ENCODE measurements around the gene R3HDM4.
"Not testable (repeated sequence)": the region's sequence is repeated elsewhere in the genome, so short reads cannot be mapped to it uniquely, and the experiment has no call there.

R3HDM4 gene

DNA sequence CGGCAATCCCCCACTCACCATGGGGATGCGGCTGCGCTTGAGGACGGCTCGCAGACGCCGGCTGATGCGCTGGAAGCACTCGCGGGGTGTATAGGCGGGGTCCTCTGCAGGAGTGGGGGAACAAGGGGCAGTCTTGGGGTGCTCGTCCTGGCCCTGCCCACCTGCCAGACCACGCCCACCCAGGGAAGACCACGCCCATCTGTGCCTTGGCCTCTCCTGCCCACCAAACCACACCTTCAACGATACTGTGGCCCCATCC, 13.0 kb downstream of the R3HDM4 start:
- H3K9me3 ChIP-seq (ENCODE audit: control insufficient read depth, low read length), result no peaks in the 10 kb centered on the region
- no peak for DNase-seq
- peak overlapping the region; percentile 21 for H3K27ac ChIP-seq (ENCODE audit: insufficient read depth, low read length, poor library complexity, severe bottlenecking)
- H3K4me1 ChIP-seq (ENCODE audit: control insufficient read depth, insufficient read depth, low read length, poor library complexity, severe bottlenecking), result no peaks in the 10 kb centered on the region
- peaks cover 54% of the 10 kb centered on the region for H3K36me3 ChIP-seq (ENCODE audit: control insufficient read depth, insufficient read depth, low read length)
- no peak overlapping the region for H3K4me3 ChIP-seq (ENCODE audit: insufficient read depth, low read depth, low read length, poor library complexity, severe bottlenecking)
- H3K27me3 ChIP-seq (replicated peaks; ENCODE audit: control insufficient read depth, insufficient read depth, low read length, poor library complexity, severe bottlenecking), result no peaks in the 10 kb centered on the region

DNA sequence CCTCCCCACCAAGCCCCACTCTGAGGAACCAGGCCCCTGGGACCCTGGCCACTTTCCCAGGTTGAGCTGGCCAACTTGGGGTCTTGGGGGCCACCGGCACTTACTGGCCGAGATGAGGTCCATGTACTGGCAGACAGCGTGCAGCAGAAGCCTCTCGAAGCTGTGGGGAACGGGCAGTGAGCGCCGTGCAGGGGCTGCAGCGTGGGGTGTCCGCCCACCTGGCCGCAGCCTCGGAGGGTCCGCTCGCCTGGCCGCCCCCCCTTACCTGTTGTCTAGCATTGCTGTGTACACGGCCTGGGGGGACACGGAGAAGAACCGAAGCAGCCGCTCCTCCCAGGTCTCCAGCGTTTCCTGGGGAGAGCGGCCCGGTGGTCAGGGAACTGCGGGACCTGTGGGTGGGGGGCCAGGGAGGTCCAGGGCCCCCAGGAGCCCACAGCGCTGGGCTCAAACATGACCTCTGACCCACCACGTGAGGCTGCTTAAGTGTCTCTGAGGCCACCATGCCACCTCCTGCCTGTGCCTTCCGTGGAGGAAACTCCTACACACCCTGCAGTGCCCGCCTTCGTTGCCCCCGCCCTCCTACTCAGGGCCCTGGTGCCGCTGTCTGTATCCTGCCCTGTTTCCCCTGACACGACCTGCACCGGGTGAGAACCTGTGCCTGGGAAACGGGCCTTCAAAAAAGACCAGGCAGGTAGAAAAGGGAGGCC, 13.5 kb downstream of the R3HDM4 start:
- peak overlapping the region; percentile 21 for H3K27ac ChIP-seq (ENCODE audit: insufficient read depth, low read length, poor library complexity, severe bottlenecking)
- no peak for DNase-seq
- H3K27me3 ChIP-seq (replicated peaks; ENCODE audit: control insufficient read depth, insufficient read depth, low read length, poor library complexity, severe bottlenecking), result no peaks in the 10 kb centered on the region
- H3K4me1 ChIP-seq (ENCODE audit: control insufficient read depth, insufficient read depth, low read length, poor library complexity, severe bottlenecking), result no peaks in the 10 kb centered on the region
- no peak overlapping the region for H3K4me3 ChIP-seq (ENCODE audit: insufficient read depth, low read depth, low read length, poor library complexity, severe bottlenecking)
- no peaks in the 10 kb centered on the region for H3K9me3 ChIP-seq (ENCODE audit: control insufficient read depth, low read length)
- peaks cover 53% of the 10 kb centered on the region for H3K36me3 ChIP-seq (ENCODE audit: control insufficient read depth, insufficient read depth, low read length)

DNA sequence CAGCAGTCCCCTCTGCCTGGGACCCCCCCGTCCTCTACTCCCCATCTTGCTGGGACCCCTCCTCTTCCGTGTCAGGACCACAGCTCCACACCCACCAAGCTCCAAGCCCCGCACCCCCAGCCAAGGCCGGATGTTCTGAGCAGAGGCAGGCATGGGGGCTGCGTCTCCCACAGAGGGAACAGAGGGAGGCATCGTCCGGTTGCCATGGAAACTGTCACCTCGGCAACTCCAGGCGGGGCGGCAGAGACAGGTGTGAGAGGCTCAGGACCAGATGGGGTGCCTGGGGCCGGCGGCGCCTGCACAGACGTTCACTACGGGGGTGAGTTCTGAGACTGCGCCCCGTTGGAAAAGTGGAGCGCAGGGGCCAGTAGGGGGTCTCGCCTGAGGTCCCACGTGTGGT, 14.4 kb downstream of the R3HDM4 start:
- Histone ChIP-seq H3K9me3 (ENCODE audit: control insufficient read depth, low read length) (no peaks in the 10 kb centered on the region), H3K4me3 (ENCODE audit: insufficient read depth, low read depth, low read length, poor library complexity, severe bottlenecking) (no peak overlapping the region), H3K4me1 (ENCODE audit: control insufficient read depth, insufficient read depth, low read length, poor library complexity, severe bottlenecking) (peaks cover 2% of the 10 kb centered on the region), H3K36me3 (ENCODE audit: control insufficient read depth, insufficient read depth, low read length) (peaks cover 48% of the 10 kb centered on the region), H3K27ac (ENCODE audit: insufficient read depth, low read length, poor library complexity, severe bottlenecking) (no peak overlapping the region), H3K27me3 (replicated peaks; ENCODE audit: control insufficient read depth, insufficient read depth, low read length, poor library complexity, severe bottlenecking) (no peaks in the 10 kb centered on the region)
- no peak for DNase-seq

DNA sequence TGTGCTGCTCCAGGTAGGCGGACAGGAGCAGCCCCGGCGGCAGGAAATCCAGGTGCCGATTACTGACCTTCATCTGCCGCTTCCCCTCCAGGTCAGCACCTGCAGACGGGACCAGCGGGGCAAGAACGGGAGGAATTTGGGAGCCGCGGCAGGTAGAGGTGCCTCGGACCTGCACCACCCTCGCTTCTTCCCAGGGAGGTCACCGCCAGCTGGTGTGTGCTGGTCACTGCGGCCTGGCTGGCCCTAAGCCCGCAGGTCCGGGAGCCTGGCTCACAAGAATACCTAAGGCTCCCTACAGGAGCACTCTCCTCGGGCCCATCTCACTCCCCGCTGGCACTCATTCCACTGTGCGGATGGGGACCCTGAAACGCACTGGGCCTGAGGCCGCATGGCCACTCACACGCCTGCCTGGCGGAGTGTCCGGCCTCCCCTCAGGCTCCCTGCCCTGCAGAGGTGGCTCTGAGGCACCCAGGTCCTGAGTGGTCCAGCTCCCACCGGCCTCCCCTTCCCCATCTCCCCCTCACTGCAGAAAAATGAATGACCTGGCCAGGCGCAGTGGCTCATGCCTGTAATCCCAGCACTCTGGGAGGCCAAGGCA, 15.5 kb downstream of the R3HDM4 start:
- H3K9me3 ChIP-seq (ENCODE audit: control insufficient read depth, low read length), result no peaks in the 10 kb centered on the region
- peaks cover 7% of the 10 kb centered on the region for H3K4me1 ChIP-seq (ENCODE audit: control insufficient read depth, insufficient read depth, low read length, poor library complexity, severe bottlenecking)
- no peaks in the 10 kb centered on the region for H3K27me3 ChIP-seq (replicated peaks; ENCODE audit: control insufficient read depth, insufficient read depth, low read length, poor library complexity, severe bottlenecking)
- no peak overlapping the region for H3K27ac ChIP-seq (ENCODE audit: insufficient read depth, low read length, poor library complexity, severe bottlenecking)
- peaks cover 48% of the 10 kb centered on the region for H3K36me3 ChIP-seq (ENCODE audit: control insufficient read depth, insufficient read depth, low read length)
- DNase-seq, result no peak
- no peak overlapping the region for H3K4me3 ChIP-seq (ENCODE audit: insufficient read depth, low read depth, low read length, poor library complexity, severe bottlenecking)

DNA sequence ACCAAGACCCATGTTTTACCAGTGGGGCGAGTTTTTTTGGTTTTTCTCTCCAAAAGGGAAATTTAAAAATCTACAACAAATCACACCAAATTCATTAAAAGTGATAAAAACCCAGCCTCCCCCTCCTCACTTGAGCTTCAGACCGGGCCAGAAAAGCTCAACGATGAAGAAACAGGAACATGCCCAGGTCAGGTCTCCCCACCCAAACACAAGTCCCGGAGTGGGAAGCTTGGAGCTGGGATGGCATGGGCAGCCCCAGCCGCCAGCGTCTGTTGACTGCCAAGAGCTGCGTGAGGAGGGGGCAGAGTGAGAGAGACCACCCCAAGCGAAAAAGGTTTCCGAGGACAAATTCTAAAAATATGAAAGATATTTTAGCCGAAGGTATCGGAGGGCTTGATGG, 16.0 kb downstream of the R3HDM4 start:
- Histone ChIP-seq H3K4me3 (ENCODE audit: insufficient read depth, low read depth, low read length, poor library complexity, severe bottlenecking) (no peak overlapping the region), H3K36me3 (ENCODE audit: control insufficient read depth, insufficient read depth, low read length) (peaks cover 43% of the 10 kb centered on the region), H3K9me3 (ENCODE audit: control insufficient read depth, low read length) (no peaks in the 10 kb centered on the region)

DNA sequence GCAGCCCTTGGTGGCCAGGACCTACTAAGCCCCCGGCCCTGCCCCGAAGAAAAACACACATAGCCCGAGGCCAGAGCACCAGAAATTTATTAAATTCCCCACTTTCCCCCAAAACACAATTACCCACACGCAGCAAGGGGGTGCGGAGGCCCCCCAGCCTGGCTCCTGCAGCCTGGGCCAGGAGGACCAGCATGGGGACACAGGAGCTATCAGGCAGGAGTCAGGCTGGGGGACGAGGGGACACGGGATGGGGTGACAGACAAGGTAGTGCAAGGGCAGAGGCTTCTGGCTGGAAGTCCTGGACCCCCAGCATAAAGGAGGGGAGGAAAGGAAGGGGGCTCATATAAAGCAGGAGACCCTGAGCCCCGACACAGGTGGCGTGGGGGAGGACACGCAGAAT, 16.6 kb downstream of the R3HDM4 start:
- no peak for DNase-seq
- no peak overlapping the region for H3K4me3 ChIP-seq (ENCODE audit: insufficient read depth, low read depth, low read length, poor library complexity, severe bottlenecking)
- H3K9me3 ChIP-seq (ENCODE audit: control insufficient read depth, low read length), result no peaks in the 10 kb centered on the region
- no peaks in the 10 kb centered on the region for H3K27me3 ChIP-seq (replicated peaks; ENCODE audit: control insufficient read depth, insufficient read depth, low read length, poor library complexity, severe bottlenecking)
- H3K4me1 ChIP-seq (ENCODE audit: control insufficient read depth, insufficient read depth, low read length, poor library complexity, severe bottlenecking), result peaks cover 15% of the 10 kb centered on the region
- peaks cover 37% of the 10 kb centered on the region for H3K36me3 ChIP-seq (ENCODE audit: control insufficient read depth, insufficient read depth, low read length)
- no peak overlapping the region for H3K27ac ChIP-seq (ENCODE audit: insufficient read depth, low read length, poor library complexity, severe bottlenecking)

More for the DNA sequence above, 16.0 kb downstream of the R3HDM4 start:
- H3K27me3 ChIP-seq (replicated peaks; ENCODE audit: control insufficient read depth, insufficient read depth, low read length, poor library complexity, severe bottlenecking), result no peaks in the 10 kb centered on the region
- H3K4me1 ChIP-seq (ENCODE audit: control insufficient read depth, insufficient read depth, low read length, poor library complexity, severe bottlenecking), result peaks cover 12% of the 10 kb centered on the region
- no peak overlapping the region for H3K27ac ChIP-seq (ENCODE audit: insufficient read depth, low read length, poor library complexity, severe bottlenecking)
- DNase-seq, result no peak

DNA sequence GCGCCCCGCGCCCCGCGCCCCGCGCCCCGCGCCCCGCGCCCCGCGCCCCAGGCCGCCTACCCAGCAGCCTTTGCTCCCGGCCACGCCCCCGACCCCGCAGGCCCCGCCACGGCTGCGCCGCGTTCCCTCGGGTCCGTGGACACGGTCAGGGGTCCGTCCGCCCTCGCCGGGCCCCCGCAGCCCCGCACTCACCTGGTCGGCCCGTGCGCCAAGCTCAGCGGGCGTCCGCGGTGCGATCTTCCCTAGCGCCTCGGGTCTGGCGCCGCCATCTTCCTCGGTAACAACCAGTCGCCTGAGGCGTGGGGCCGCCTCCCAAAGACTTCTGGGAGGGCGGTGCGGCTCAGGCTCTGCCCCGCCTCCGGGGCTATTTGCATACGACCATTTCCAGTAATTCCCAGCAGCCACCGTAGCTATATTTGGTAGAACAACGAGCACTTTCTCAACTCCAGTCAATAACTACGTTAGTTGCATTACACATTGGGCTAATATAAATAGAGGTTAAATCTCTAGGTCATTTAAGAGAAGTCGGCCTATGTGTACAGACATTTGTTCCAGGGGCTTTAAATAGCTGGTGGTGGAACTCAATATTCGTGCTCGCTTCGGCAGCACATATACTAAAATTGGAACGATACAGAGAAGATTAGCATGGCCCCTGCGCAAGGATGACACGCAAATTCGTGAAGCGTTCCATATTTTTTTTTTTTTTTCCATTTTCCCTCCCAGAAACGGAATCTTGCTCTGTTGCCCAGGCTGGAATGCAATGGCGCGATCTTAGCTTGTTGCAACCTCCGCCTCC, 19.9 kb downstream of the R3HDM4 start, which contains the start of the genes MED16 and RNU6-9:
Gene MED16, minus strand, starts transcription at position 294 of the 796 bp plus-strand sequence. CDS start 2,056 bp downstream, outside the sequence.
Gene RNU6-9, plus strand, starts transcription at position 591 of the 796 bp plus-strand sequence.
- Histone ChIP-seq H3K4me1 (ENCODE audit: control insufficient read depth, insufficient read depth, low read length, poor library complexity, severe bottlenecking) (peaks cover 18% of the 10 kb centered on the region), H3K4me3 (ENCODE audit: insufficient read depth, low read depth, low read length, poor library complexity, severe bottlenecking) (peak within 1 kb of the TSS; percentile 91), H3K27me3 (replicated peaks; ENCODE audit: control insufficient read depth, insufficient read depth, low read length, poor library complexity, severe bottlenecking) (no peaks in the 10 kb centered on the region), H3K27ac (ENCODE audit: insufficient read depth, low read length, poor library complexity, severe bottlenecking) (peak within 1 kb of the TSS; percentile 87), H3K36me3 (ENCODE audit: control insufficient read depth, insufficient read depth, low read length) (peaks cover 30% of the 10 kb centered on the region), H3K9me3 (ENCODE audit: control insufficient read depth, low read length) (no peaks in the 10 kb centered on the region)
- DNase-seq, result peak; percentile 85 to 89 (median 86)

DNA sequence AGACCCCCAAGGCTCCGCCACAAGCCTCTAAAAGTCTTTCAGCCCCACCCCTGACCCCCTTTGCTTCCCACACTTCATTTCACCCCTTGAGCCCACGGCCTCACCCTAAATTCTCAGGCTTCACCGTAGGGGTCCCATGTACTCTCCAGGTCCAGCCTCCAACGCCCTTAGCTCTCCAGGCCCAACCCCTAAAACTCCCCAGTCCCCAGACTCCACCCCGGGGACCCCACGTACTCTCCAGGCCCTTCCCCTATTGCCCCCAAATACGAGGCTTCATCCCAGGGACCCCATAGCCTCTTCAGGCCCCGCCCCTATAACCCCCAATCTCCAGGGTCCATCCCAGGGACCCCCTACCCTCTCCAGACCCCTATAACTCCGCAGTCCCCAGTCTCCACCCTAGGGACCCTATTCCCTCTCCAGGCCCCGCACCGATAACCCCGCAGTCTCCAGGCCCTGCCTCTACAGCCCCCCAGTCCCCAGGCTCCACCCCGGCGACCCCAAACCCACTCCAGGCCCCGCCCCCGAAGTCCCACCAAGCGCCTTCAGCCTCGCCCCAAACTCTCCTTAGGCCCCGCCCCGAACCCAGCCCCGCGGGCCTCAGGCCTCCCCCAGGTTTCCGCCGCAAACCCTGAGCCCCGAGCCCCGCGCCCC, 20.7 kb downstream of the R3HDM4 start:
- Histone ChIP-seq H3K4me1 (ENCODE audit: control insufficient read depth, insufficient read depth, low read length, poor library complexity, severe bottlenecking) (peaks cover 18% of the 10 kb centered on the region), H3K27ac (ENCODE audit: insufficient read depth, low read length, poor library complexity, severe bottlenecking) (peak overlapping the region; percentile 87), H3K36me3 (ENCODE audit: control insufficient read depth, insufficient read depth, low read length) (peaks cover 29% of the 10 kb centered on the region), H3K9me3 (ENCODE audit: control insufficient read depth, low read length) (no peaks in the 10 kb centered on the region), H3K4me3 (ENCODE audit: insufficient read depth, low read depth, low read length, poor library complexity, severe bottlenecking) (peak overlapping the region; percentile 91), H3K27me3 (replicated peaks; ENCODE audit: control insufficient read depth, insufficient read depth, low read length, poor library complexity, severe bottlenecking) (no peaks in the 10 kb centered on the region)
- DNase-seq, result no peak

DNA sequence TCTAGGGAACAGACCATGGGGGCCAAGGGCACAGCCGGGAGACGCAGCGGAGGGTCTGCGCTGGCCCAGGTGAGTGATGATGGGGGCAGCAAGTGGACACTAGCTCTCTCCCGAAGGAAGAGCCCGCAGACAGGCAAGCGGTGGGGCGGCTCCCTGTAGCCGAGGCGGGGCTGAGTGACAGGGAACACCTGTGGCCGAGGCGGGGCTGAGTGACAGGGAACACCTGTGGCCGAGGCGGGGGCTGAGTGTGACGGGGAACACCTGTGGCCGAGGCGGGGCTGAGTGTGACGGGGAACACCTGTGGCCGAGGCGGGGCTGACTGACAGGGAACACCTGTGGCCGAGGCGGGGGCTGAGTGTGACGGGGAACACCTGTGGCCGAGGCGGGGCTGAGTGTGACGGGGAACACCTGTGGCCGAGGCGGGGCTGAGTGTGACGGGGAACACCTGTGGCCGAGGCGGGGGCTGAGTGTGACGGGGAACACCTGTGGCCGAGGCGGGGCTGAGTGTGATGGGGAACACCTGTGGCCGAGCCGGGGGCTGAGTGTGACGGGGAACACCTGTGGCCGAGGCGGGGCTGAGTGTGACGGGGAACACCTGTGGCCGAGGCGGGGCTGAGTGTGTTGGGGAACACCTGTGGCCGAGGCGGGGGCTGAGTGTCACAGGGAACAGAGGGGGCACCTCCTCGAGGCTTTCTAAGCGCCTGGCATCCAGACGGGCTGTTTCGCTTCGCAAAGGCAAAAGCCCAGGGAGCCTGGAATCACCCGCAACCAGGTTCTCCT, 21.4 kb downstream of the R3HDM4 start:
- H3K36me3 ChIP-seq (ENCODE audit: control insufficient read depth, insufficient read depth, low read length), result peaks cover 26% of the 10 kb centered on the region

More for the DNA sequence above, 21.4 kb downstream of the R3HDM4 start:
- not testable (repeated sequence) for H3K27me3 ChIP-seq (replicated peaks; ENCODE audit: control insufficient read depth, insufficient read depth, low read length, poor library complexity, severe bottlenecking); H3K9me3 ChIP-seq (ENCODE audit: control insufficient read depth, low read length); DNase-seq
- Histone ChIP-seq H3K4me3 (ENCODE audit: insufficient read depth, low read depth, low read length, poor library complexity, severe bottlenecking) (peak overlapping the region; percentile 91), H3K27ac (ENCODE audit: insufficient read depth, low read length, poor library complexity, severe bottlenecking) (peak overlapping the region; percentile 87), H3K4me1 (ENCODE audit: control insufficient read depth, insufficient read depth, low read length, poor library complexity, severe bottlenecking) (peaks cover 18% of the 10 kb centered on the region)
